ENCODE data around the gene CD300LD. TPM values are rescaled to one million over a fixed set of nuclear protein-coding genes. Genes with fewer than 3 reads are reported as not detected.

Gene CD300LD
- total and polyA plus RNA-seq, 2 experiments from 2014 or later = not detected

DNA sequence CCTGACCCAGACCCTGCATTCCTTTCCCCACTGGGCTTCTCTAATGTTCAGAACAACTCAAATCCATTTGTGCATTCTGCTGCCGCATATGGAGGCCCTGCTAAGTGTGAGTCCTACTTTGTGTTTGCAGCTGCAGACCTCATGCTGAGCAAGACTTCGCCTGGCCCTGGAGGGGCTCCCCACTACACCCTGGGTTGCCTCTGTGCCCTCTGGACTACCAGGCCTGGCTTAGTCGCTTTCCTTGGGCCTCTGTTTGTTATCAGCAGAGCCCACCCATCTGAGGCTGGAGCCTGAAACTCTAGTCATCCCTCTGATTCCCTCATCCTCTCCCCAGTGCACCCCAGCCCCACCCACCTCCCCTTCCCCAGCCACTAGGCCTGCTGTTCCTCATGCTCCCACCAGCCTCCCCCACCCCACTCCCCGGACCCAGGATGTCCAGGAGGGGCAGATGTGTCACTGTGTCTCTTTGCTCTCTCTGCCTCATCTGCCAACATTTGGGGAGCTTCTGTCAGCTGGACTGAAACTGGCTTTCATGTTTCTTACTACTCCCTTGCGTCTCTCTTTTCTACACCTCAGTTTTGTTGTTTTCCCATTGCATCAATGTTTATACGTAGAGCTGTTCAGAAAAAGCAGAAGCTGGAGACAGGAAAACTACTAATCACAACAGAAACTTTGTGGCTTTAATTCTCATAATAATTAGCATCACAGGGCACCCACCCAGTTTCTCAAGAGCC lies 49.3 kb upstream of the CD300LD start:
- Histone ChIP-seq H3K4me3 (no peak overlapping the region), H2AFZ (no peak overlapping the region), H3K4me1 (ENCODE audit: insufficient read depth) (peaks cover 4% of the 10 kb centered on the region), H3K27me3 (ENCODE audit: insufficient read depth) (no peaks in the 10 kb centered on the region), H4K20me1 (replicated peaks; ENCODE audit: insufficient read depth) (no peaks in the 10 kb centered on the region), H3K27ac (ENCODE audit: low read depth) (no peak overlapping the region), H3K4me2 (no peak overlapping the region), H3K36me3 (ENCODE audit: insufficient read depth) (no peaks in the 10 kb centered on the region), H3K79me2 (replicated peaks; ENCODE audit: insufficient read depth) (no peaks in the 10 kb centered on the region), H3K9me2 (ENCODE audit: insufficient read depth) (no peaks in the 10 kb centered on the region), H3F3A (replicated peaks; ENCODE audit: low read depth) (no peaks in the 10 kb centered on the region)
- Mint-ChIP-seq H3K4me3 (no peak overlapping the region), H3K4me1 (peaks cover 30% of the 10 kb centered on the region), H3K27ac (no peak overlapping the region), H3K36me3 (ENCODE audit: low read depth) (no peaks in the 10 kb centered on the region), H3K27me3 (ENCODE audit: insufficient read depth, low read depth, poor library complexity) (peaks cover 11% of the 10 kb centered on the region), H3K9me3 (no peaks in the 10 kb centered on the region)
- ATAC-seq (no peak; the same call in 2 of the 3 replicates), DNase-seq (ENCODE audit: low spot score) (no peak)
- TF ChIP-seq ZNF331 (CRISPR knock-in tag; IDR thresholded peaks at IDR 0.05; ENCODE audit: low read depth) (no peak), EZH2 (IDR thresholded peaks at IDR 0.05; ENCODE audit: low read depth, unreplicated experiment) (no peak), EZH2phosphoT487 (IDR thresholded peaks at IDR 0.05; ENCODE audit: unreplicated experiment) (no peak), ZNF114 (CRISPR knock-in tag; IDR thresholded peaks at IDR 0.05) (no peak), STAT1 (IDR thresholded peaks at IDR 0.05; ENCODE audit: unreplicated experiment) (no peak), JUNB (IDR thresholded peaks at IDR 0.05; ENCODE audit: unreplicated experiment) (no peak), NANOG (IDR thresholded peaks at IDR 0.05; ENCODE audit: borderline replicate concordance) (no peak), POLR2AphosphoS5 (IDR thresholded peaks at IDR 0.05; ENCODE audit: low read depth) (no peak), CREB1 (CRISPR knock-in tag; IDR thresholded peaks at IDR 0.05; ENCODE audit: low read depth) (no peak)
- TF ChIP-seq, protein P1, sequence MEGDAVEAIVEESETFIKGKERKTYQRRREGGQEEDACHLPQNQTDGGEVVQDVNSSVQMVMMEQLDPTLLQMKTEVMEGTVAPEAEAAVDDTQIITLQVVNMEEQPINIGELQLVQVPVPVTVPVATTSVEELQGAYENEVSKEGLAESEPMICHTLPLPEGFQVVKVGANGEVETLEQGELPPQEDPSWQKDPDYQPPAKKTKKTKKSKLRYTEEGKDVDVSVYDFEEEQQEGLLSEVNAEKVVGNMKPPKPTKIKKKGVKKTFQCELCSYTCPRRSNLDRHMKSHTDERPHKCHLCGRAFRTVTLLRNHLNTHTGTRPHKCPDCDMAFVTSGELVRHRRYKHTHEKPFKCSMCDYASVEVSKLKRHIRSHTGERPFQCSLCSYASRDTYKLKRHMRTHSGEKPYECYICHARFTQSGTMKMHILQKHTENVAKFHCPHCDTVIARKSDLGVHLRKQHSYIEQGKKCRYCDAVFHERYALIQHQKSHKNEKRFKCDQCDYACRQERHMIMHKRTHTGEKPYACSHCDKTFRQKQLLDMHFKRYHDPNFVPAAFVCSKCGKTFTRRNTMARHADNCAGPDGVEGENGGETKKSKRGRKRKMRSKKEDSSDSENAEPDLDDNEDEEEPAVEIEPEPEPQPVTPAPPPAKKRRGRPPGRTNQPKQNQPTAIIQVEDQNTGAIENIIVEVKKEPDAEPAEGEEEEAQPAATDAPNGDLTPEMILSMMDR (conservative IDR thresholded peaks at IDR 0.05; ENCODE audit: low read depth in 2 of 2) = no peak
- TF ChIP-seq, protein P2, sequence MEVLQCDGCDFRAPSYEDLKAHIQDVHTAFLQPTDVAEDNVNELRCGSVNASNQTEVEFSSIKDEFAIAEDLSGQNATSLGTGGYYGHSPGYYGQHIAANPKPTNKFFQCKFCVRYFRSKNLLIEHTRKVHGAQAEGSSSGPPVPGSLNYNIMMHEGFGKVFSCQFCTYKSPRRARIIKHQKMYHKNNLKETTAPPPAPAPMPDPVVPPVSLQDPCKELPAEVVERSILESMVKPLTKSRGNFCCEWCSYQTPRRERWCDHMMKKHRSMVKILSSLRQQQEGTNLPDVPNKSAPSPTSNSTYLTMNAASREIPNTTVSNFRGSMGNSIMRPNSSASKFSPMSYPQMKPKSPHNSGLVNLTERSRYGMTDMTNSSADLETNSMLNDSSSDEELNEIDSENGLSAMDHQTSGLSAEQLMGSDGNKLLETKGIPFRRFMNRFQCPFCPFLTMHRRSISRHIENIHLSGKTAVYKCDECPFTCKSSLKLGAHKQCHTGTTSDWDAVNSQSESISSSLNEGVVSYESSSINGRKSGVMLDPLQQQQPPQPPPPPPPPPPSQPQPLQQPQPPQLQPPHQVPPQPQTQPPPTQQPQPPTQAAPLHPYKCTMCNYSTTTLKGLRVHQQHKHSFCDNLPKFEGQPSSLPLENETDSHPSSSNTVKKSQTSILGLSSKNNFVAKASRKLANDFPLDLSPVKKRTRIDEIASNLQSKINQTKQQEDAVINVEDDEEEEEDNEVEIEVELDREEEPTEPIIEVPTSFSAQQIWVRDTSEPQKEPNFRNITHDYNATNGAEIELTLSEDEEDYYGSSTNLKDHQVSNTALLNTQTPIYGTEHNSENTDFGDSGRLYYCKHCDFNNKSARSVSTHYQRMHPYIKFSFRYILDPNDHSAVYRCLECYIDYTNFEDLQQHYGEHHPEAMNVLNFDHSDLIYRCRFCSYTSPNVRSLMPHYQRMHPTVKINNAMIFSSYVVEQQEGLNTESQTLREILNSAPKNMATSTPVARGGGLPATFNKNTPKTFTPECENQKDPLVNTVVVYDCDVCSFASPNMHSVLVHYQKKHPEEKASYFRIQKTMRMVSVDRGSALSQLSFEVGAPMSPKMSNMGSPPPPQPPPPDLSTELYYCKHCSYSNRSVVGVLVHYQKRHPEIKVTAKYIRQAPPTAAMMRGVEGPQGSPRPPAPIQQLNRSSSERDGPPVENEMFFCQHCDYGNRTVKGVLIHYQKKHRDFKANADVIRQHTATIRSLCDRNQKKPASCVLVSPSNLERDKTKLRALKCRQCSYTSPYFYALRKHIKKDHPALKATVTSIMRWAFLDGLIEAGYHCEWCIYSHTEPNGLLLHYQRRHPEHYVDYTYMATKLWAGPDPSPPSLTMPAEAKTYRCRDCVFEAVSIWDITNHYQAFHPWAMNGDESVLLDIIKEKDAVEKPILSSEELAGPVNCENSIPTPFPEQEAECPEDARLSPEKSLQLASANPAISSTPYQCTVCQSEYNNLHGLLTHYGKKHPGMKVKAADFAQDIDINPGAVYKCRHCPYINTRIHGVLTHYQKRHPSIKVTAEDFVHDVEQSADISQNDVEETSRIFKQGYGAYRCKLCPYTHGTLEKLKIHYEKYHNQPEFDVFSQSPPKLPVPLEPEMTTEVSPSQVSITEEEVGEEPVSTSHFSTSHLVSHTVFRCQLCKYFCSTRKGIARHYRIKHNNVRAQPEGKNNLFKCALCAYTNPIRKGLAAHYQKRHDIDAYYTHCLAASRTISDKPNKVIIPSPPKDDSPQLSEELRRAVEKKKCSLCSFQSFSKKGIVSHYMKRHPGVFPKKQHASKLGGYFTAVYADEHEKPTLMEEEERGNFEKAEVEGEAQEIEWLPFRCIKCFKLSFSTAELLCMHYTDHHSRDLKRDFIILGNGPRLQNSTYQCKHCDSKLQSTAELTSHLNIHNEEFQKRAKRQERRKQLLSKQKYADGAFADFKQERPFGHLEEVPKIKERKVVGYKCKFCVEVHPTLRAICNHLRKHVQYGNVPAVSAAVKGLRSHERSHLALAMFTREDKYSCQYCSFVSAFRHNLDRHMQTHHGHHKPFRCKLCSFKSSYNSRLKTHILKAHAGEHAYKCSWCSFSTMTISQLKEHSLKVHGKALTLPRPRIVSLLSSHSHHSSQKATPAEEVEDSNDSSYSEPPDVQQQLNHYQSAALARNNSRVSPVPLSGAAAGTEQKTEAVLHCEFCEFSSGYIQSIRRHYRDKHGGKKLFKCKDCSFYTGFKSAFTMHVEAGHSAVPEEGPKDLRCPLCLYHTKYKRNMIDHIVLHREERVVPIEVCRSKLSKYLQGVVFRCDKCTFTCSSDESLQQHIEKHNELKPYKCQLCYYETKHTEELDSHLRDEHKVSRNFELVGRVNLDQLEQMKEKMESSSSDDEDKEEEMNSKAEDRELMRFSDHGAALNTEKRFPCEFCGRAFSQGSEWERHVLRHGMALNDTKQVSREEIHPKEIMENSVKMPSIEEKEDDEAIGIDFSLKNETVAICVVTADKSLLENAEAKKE (CRISPR knock-in tag; IDR thresholded peaks at IDR 0.05) = no peak
- TF ChIP-seq, protein P3, sequence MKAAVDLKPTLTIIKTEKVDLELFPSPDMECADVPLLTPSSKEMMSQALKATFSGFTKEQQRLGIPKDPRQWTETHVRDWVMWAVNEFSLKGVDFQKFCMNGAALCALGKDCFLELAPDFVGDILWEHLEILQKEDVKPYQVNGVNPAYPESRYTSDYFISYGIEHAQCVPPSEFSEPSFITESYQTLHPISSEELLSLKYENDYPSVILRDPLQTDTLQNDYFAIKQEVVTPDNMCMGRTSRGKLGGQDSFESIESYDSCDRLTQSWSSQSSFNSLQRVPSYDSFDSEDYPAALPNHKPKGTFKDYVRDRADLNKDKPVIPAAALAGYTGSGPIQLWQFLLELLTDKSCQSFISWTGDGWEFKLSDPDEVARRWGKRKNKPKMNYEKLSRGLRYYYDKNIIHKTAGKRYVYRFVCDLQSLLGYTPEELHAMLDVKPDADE (IDR thresholded peaks at IDR 0.05) = no peak
- TF ChIP-seq, protein P4, sequence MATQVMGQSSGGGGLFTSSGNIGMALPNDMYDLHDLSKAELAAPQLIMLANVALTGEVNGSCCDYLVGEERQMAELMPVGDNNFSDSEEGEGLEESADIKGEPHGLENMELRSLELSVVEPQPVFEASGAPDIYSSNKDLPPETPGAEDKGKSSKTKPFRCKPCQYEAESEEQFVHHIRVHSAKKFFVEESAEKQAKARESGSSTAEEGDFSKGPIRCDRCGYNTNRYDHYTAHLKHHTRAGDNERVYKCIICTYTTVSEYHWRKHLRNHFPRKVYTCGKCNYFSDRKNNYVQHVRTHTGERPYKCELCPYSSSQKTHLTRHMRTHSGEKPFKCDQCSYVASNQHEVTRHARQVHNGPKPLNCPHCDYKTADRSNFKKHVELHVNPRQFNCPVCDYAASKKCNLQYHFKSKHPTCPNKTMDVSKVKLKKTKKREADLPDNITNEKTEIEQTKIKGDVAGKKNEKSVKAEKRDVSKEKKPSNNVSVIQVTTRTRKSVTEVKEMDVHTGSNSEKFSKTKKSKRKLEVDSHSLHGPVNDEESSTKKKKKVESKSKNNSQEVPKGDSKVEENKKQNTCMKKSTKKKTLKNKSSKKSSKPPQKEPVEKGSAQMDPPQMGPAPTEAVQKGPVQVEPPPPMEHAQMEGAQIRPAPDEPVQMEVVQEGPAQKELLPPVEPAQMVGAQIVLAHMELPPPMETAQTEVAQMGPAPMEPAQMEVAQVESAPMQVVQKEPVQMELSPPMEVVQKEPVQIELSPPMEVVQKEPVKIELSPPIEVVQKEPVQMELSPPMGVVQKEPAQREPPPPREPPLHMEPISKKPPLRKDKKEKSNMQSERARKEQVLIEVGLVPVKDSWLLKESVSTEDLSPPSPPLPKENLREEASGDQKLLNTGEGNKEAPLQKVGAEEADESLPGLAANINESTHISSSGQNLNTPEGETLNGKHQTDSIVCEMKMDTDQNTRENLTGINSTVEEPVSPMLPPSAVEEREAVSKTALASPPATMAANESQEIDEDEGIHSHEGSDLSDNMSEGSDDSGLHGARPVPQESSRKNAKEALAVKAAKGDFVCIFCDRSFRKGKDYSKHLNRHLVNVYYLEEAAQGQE (IDR thresholded peaks at IDR 0.05; ENCODE audit: unreplicated experiment) = no peak

All from GM23338 (cell line).